IMR-90 (cell line): ENCODE data around the gene CCDC182. TPM values are rescaled to one million over a fixed set of nuclear protein-coding genes. Genes with fewer than 3 reads are reported as not detected.

Experiments
- ATAC-seq: fragments of 200-7000 bp; cut with Tn5 transposase; 2 replicates; pipeline ENCODE4 v1.9.1; 2020; ENCODE audit warnings: low read depth, mild to moderate bottlenecking, moderate library complexity
- BruUV-seq: library from RNA; stranded (reverse); fragments of 400-500 nt; replicated peaks from 2 replicates; lab custom pipeline; 2021; lab: Mats Ljungman, UMichigan
- CTCF ChIA-PET: fragments of 300-600 bp; formaldehyde crosslinking; extraction: SDS; loops from one replicate; lab custom pipeline; 2021; ENCODE audit warnings: antibody characterized with exemption; lab: Yijun Ruan, JAX
- POLR2A ChIA-PET: fragments of 300-600 bp; sonication (Branson Sonifier 250); formaldehyde crosslinking; loops from one replicate; lab custom pipeline; 2022; ENCODE audit warnings: antibody characterized with exemption; ENCODE audit not compliant: unreplicated experiment; lab: Charles Lee
- DNase-seq: peaks from one replicate; pipeline ENCODE4 v3.0.0; 2013
- H2AFZ ChIP-seq: replicated peaks from 2 replicates; pipeline ENCODE3; 2013; ENCODE audit warnings: low read length, mild to moderate bottlenecking; ENCODE audit not compliant: poor library complexity
- H2AK5ac ChIP-seq: 2 replicates; pipeline ENCODE4 v1.6.1; 2013; ENCODE audit warnings: low read depth, low read length, inconsistent platforms
- H2AK9ac ChIP-seq: replicated peaks from 2 replicates; pipeline ENCODE3; 2013; ENCODE audit warnings: mild to moderate bottlenecking, low read depth, low read length, moderate library complexity; ENCODE audit not compliant: poor library complexity
- H2BK120ac ChIP-seq: 2 replicates; pipeline ENCODE4 v1.6.1; 2013; ENCODE audit warnings: low read depth, low read length, inconsistent platforms
- H2BK15ac ChIP-seq: 3 replicates; pipeline ENCODE4 v1.6.1; 2013; ENCODE audit warnings: low read depth, low read length, inconsistent platforms
- H2BK20ac ChIP-seq: 2 replicates; pipeline ENCODE4 v1.6.1; 2013; ENCODE audit warnings: low read depth, mild to moderate bottlenecking, inconsistent platforms, low read length, moderate library complexity
- H2BK5ac ChIP-seq: 2 replicates; pipeline ENCODE4 v1.6.1; 2013; ENCODE audit warnings: mild to moderate bottlenecking, low read depth, low read length, inconsistent platforms; ENCODE audit not compliant: poor library complexity, severe bottlenecking
- H3K14ac ChIP-seq: replicated peaks from 2 replicates; pipeline ENCODE4 v1.6.1; 2013; ENCODE audit warnings: low read depth, low read length, inconsistent platforms
- H3K18ac ChIP-seq: 2 replicates; pipeline ENCODE4 v1.6.1; 2013; ENCODE audit warnings: low read depth, low read length, control low read depth
- H3K23ac ChIP-seq: 2 replicates; pipeline ENCODE4 v1.6.1; 2013; ENCODE audit warnings: low read depth, low read length, inconsistent platforms
- H3K27ac ChIP-seq: 2 replicates; pipeline ENCODE4 v1.5.1; 2013; ENCODE audit warnings: mild to moderate bottlenecking, control low read depth, low read length; ENCODE audit not compliant: insufficient read depth
- H3K27me3 ChIP-seq: 2 replicates; pipeline ENCODE4 v1.6.1; 2013; ENCODE audit warnings: low read length; ENCODE audit not compliant: control insufficient read depth, insufficient read depth
- H3K36me3 ChIP-seq: 2 replicates; pipeline ENCODE4 v1.6.1; 2013; ENCODE audit warnings: low read length, mixed read lengths; ENCODE audit not compliant: control insufficient read depth, insufficient read depth
- H3K4ac ChIP-seq: 2 replicates; pipeline ENCODE4 v1.6.1; 2013; ENCODE audit warnings: low read depth, low read length, inconsistent platforms
- H3K4me1 ChIP-seq: 2 replicates; pipeline ENCODE4 v1.6.1; 2013; ENCODE audit warnings: low read length, mixed read lengths; ENCODE audit not compliant: control insufficient read depth, insufficient read depth
- H3K4me2 ChIP-seq: 2 replicates; pipeline ENCODE4 v1.6.1; 2013; ENCODE audit warnings: low read depth, mild to moderate bottlenecking, control low read depth, low read length, moderate library complexity
- H3K4me3 ChIP-seq: 2 replicates; pipeline ENCODE4 v1.5.1; 2013; ENCODE audit warnings: low read depth, mild to moderate bottlenecking, control low read depth, low read length, moderate library complexity; ENCODE audit not compliant: insufficient read depth
- H3K56ac ChIP-seq: 2 replicates; pipeline ENCODE4 v1.6.1; 2013; ENCODE audit warnings: low read length, inconsistent platforms; ENCODE audit not compliant: insufficient read depth; ENCODE audit errors: extremely low read depth
- H3K79me1 ChIP-seq, 2 experiments: 2 replicates each; pipeline ENCODE4 v1.6.1; 2013; ENCODE audit warnings: low read length in 2 of 2, inconsistent platforms in 1 of 2, low read depth in 1 of 2
- H3K9ac ChIP-seq: 2 replicates; pipeline ENCODE4 v1.6.1; 2013; ENCODE audit warnings: low read depth, low read length, control low read depth
- H3K9me1 ChIP-seq: 2 replicates; pipeline ENCODE4 v1.6.1; 2013; ENCODE audit warnings: low read length, inconsistent platforms; ENCODE audit not compliant: insufficient read depth
- H3K9me3 ChIP-seq: 2 replicates; pipeline ENCODE4 v1.6.1; 2013; ENCODE audit warnings: low read length; ENCODE audit not compliant: control insufficient read depth, insufficient read depth
- H4K20me1 ChIP-seq: 2 replicates; pipeline ENCODE4 v1.6.1; 2013; ENCODE audit warnings: low read length, inconsistent platforms; ENCODE audit not compliant: insufficient read depth
- H4K5ac ChIP-seq: 2 replicates; pipeline ENCODE4 v1.6.1; 2013; ENCODE audit warnings: mild to moderate bottlenecking, low read depth, low read length, control low read depth
- H4K8ac ChIP-seq, 2 experiments: 2 replicates each; pipeline ENCODE4 v1.6.1; 2013; ENCODE audit warnings: low read depth in 2 of 2, low read length in 2 of 2, control low read depth in 1 of 2, inconsistent platforms in 1 of 2
- H4K91ac ChIP-seq: 2 replicates; pipeline ENCODE4 v1.6.1; 2013; ENCODE audit warnings: low read depth, low read length, inconsistent platforms; ENCODE audit not compliant: insufficient read depth
- BHLHE40 ChIP-seq: fragments of 150-350 bp; IDR thresholded peaks from 2 replicates; pipeline ENCODE4 v1.6.1; 2016; ENCODE audit warnings: mild to moderate bottlenecking, low read depth, low read length
- CEBPB ChIP-seq: IDR thresholded peaks from 2 replicates; pipeline ENCODE4 v1.6.1; 2012; ENCODE audit warnings: low read depth, low read length, improper control_type of control experiment
- CHD1 ChIP-seq: IDR thresholded peaks from 2 replicates; pipeline ENCODE4 v1.6.1; 2012; ENCODE audit warnings: low read depth, low read length, improper control_type of control experiment
- MXI1 ChIP-seq: IDR thresholded peaks from 2 replicates; pipeline ENCODE4 v1.6.1; 2012; ENCODE audit warnings: low read depth, mild to moderate bottlenecking, low read length, moderate library complexity, borderline replicate concordance
- WGBS, 2 experiments: methylation state at CpG; one replicate each; pipeline versions ENCODE4 v1.1.5 to v1.1.7; 2013; ENCODE audit warnings: missing lambda C conversion rate in 2 of 2; ENCODE audit not compliant: insufficient read length in 1 of 2; ENCODE audit errors: extremely low coverage in 2 of 2; 5-methylcytosine and 5-hydroxymethylcytosine counted together
- dilution Hi-C: fragments of 300-500 bp; cut with HindIII; formaldehyde crosslinking; loops from one replicate; pipeline ENCODE4 v1.14.3; 2018; ENCODE audit warnings: low sequenced_read_pairs; ENCODE audit not compliant: unreplicated experiment
- in situ Hi-C: fragments of 300-500 bp; cut with MboI; formaldehyde crosslinking; loops from 3 replicates; pipeline ENCODE4 v1.14.3; 2019; ENCODE audit warnings: low sequenced_read_pairs, inconsistent platforms, mixed read lengths
- intact Hi-C: fragments of 100-400 bp; cut with micrococcal nuclease; formaldehyde crosslinking; loops from 2 replicates; pipeline ENCODE4 v1.10.0; 2022
- polyA plus RNA-seq, 3 experiments: library from polyadenylated mRNA; depleted of rRNA; stranded (reverse); fragments of >200 nt; gene quantifications; 2 replicates each; pipeline ENCODE4 v1.2.3, GENCODE V29; 2012; ENCODE audit warnings: low replicate concordance in 1 of 3
- total RNA-seq: library from RNA; depleted of rRNA; stranded (reverse); fragments of >200 nt; gene quantifications from 2 replicates; pipeline ENCODE4 v1.2.3, GENCODE V29; 2012
- TF ChIP-seq, protein P1 (sequence below): fragments of 150-350 bp; IDR thresholded peaks from 2 replicates; pipeline ENCODE4 v1.6.1; 2017; ENCODE audit warnings: mild to moderate bottlenecking, antibody characterized with exemption, low read length, low read depth
- TF ChIP-seq, protein P2 (sequence below): fragments of 150-350 bp; IDR thresholded peaks from 2 replicates; pipeline ENCODE4 v1.6.1; 2016; ENCODE audit warnings: low read depth, mild to moderate bottlenecking, low read length, moderate library complexity, borderline replicate concordance

Gene CCDC182
- total and polyA plus RNA-seq, 2 of the 4 experiments (the other 2 are of a cell fraction), result not detected

DNA sequence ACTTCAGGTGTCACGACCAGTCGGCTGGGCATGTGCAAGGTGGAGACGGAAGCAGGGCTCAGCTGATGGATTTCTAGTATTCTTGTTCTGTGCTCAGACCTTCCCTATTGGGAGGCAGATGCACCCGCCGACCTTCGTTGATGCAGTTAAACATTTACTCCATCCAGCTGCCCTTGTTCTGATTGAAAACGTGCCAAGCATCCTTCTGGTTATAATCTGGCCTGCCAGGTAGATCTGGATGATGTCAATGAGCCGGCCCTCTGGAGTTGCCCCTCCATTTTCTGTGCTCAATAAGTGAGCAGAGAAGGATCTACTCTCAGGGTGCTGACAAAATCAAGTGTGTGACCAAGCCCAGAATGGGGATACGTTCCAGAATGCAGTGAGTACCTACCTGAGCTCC is 38.3 kb downstream of the CCDC182 start:
- BruUV-seq, result no TSS peak

More for the DNA sequence above, 38.3 kb downstream of the CCDC182 start:
- no peak overlapping the region for H4K91ac ChIP-seq
- H3K4ac ChIP-seq, result no peak overlapping the region
- H3K27ac ChIP-seq, result no peak overlapping the region
- H4K8ac ChIP-seq, result no peak overlapping the region
- H2BK20ac ChIP-seq, result no peak overlapping the region
- H4K5ac ChIP-seq, result no peak overlapping the region
- no peaks in the 10 kb centered on the region for H3K9me3 ChIP-seq
- no peak overlapping the region for H2BK120ac ChIP-seq
- H2AK5ac ChIP-seq, result no peak overlapping the region
- TF ChIP-seq, protein P1, sequence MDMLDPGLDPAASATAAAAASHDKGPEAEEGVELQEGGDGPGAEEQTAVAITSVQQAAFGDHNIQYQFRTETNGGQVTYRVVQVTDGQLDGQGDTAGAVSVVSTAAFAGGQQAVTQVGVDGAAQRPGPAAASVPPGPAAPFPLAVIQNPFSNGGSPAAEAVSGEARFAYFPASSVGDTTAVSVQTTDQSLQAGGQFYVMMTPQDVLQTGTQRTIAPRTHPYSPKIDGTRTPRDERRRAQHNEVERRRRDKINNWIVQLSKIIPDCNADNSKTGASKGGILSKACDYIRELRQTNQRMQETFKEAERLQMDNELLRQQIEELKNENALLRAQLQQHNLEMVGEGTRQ, result no peak
- TF ChIP-seq BHLHE40 (no peak), CHD1 (no peak), CEBPB (no peak), MXI1 (no peak)
- TF ChIP-seq, protein P2, sequence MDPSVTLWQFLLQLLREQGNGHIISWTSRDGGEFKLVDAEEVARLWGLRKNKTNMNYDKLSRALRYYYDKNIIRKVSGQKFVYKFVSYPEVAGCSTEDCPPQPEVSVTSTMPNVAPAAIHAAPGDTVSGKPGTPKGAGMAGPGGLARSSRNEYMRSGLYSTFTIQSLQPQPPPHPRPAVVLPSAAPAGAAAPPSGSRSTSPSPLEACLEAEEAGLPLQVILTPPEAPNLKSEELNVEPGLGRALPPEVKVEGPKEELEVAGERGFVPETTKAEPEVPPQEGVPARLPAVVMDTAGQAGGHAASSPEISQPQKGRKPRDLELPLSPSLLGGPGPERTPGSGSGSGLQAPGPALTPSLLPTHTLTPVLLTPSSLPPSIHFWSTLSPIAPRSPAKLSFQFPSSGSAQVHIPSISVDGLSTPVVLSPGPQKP, result no peak
- H3K14ac ChIP-seq, result no peak overlapping the region
- H3K4me1 ChIP-seq, result no peaks in the 10 kb centered on the region
- H3K9me1 ChIP-seq, result no peaks in the 10 kb centered on the region
- WGBS, 2 experiments, result 72% methylated on average over 4 of the region's 9 CpGs; no CpG with 5 or more reads in 1 of the 2 experiments
- no peak overlapping the region for H3K4me3 ChIP-seq
- no peak overlapping the region for H3K56ac ChIP-seq
- DNase-seq (no peak), ATAC-seq (no peak)
- H3K27me3 ChIP-seq, result peaks cover 25% of the 10 kb centered on the region
- H3K4me2 ChIP-seq, result no peak overlapping the region
- no peak overlapping the region for H2AFZ ChIP-seq
- H2BK15ac ChIP-seq, result no peak overlapping the region
- POLR2A ChIA-PET, result no interaction called here
- H2AK9ac ChIP-seq, result no peak overlapping the region
- in situ Hi-C loops, result no loop called here
- no peaks in the 10 kb centered on the region for H3K79me1 ChIP-seq
- H3K23ac ChIP-seq, result no peak overlapping the region
- CTCF ChIA-PET, result no interaction called here
- no peak overlapping the region for H3K9ac ChIP-seq
- dilution Hi-C loops, result no loop called here
- H2BK5ac ChIP-seq, result no peak overlapping the region
- no peaks in the 10 kb centered on the region for H3K36me3 ChIP-seq
- no peaks in the 10 kb centered on the region for H4K20me1 ChIP-seq
- H3K18ac ChIP-seq, result no peak overlapping the region
- intact Hi-C loops, result no loop called here
